Peyer's patch (tissue), 4 donors: ENCODE data around the gene ZNF362. TPM values are rescaled to one million over a fixed set of nuclear protein-coding genes. Genes with fewer than 3 reads are reported as not detected.

Experiments used
- DNase-seq, 3 donors: peaks; one replicate each; pipeline ENCODE4 v3.0.0-alpha.2; 2017 to 2019
- H3K27ac ChIP-seq, 4 donors: fragments of 200-600 bp; sonication (generic); one replicate each; pipeline ENCODE4 v1.5.1; 2016 to 2019
- H3K27me3 ChIP-seq, 2 donors: fragments of 200-600 bp; sonication (generic); one replicate each; pipeline ENCODE4 v1.5.1; 2019
- H3K36me3 ChIP-seq, 3 donors: fragments of 200-600 bp; sonication (generic); one replicate each; pipeline ENCODE4 v1.5.1; 2016 to 2019
- H3K4me1 ChIP-seq, 4 donors: fragments of 200-600 bp; sonication (generic); one replicate each; pipeline ENCODE4 v1.5.1; 2016 to 2019
- H3K4me3 ChIP-seq, 4 donors: fragments of 200-600 bp; sonication (generic); 1 replicate in 3 of 4; 2 replicates in 1 of 4; pipeline ENCODE4 v1.5.1; 2016 to 2019; ENCODE audit warnings: mild to moderate bottlenecking in 1 of 4
- H3K9me3 ChIP-seq, 4 donors: fragments of 200-600 bp; sonication (generic); one replicate each; pipeline ENCODE4 v1.5.1; 2016 to 2019; ENCODE audit warnings: mild to moderate bottlenecking in 1 of 4
- CTCF ChIP-seq, 6 experiments: fragments of 450-650 bp in 4 of 6; fragments of 200-600 bp in 2 of 6; sonication (generic) in 1 of 6; IDR thresholded peaks; one replicate each; pipeline ENCODE4 v1.5.1; 2017 to 2019; ENCODE audit warnings: antibody characterized with exemption in 6 of 6, mild to moderate bottlenecking in 3 of 6, moderate library complexity in 1 of 6
- POLR2A ChIP-seq, 2 donors: fragments of 450-650 bp; IDR thresholded peaks; one replicate each; pipeline ENCODE4 v1.5.1; 2017; ENCODE audit warnings: antibody characterized with exemption in 2 of 2, mild to moderate bottlenecking in 2 of 2, moderate library complexity in 2 of 2
- total RNA-seq, 4 donors: library from RNA; depleted of rRNA; stranded (reverse); fragments of >200 nt; gene quantifications; one replicate each; pipeline ENCODE4 v1.1.0, GENCODE V29; 2016

The ZNF362 gene
- total RNA-seq, 4 donors from 2014 or later: 5.9 to 28.9 (median 8.8) TPM

GRCh38 chr1:33346533-33346926, 90.2 kb downstream of the ZNF362 start:
- Histone ChIP-seq H3K27me3 (no peaks in the 10 kb centered on the region), H3K4me3 (peak overlapping the region in 2 of 4 donors; percentile 98 to 99), H3K9me3 (no peaks in the 10 kb centered on the region), H3K27ac (peak overlapping the region; percentile 84 to 100 (median 94)), H3K4me1 (peaks cover 0 to 68% (median 4%) of the 10 kb centered on the region in 4 donors), H3K36me3 (no peaks in the 10 kb centered on the region)
- DNase-seq: no peak
- TF ChIP-seq CTCF (IDR thresholded peaks at IDR 0.05) (no peak), POLR2A (IDR thresholded peaks at IDR 0.05) (no peak)

DNA sequence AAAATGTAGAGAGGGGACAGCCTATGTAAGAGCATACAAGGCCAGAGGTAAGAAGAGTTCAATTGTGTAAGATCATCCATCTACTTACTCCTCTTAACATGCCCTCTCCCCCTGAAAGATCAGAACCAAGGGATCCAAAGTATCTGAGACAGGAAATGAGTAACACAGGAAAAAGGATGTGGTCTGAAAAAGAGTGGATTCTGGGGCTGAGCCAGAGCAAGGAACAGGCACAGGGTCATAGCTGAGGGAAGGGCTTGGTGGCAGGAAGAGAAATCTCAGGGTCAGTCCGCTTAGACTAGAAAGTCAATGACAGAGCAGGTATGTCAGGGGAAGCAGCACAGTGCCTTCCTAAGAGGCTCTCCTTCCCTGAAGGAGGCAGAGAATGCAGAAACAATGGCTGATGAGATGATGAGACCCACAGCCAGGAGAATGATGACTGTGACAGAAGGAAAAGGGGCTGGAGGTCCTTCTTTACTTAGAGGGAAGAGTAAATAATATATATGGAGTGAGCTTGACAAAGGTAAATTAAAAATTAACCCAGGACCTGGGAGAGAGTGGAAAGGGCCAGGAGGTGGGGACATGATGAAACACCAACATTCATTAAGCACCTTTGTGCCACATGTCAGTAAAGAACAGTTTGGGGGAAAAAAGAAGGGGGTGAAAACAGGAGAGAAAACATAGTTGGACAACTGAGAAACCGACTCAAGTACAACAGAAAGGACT, 90.8 kb downstream of the ZNF362 start:
- Histone ChIP-seq H3K27ac (peak overlapping the region; percentile 84 to 100 (median 94)), H3K4me3 (peak overlapping the region in 2 of 4 donors; percentile 98 to 99), H3K4me1 (peaks cover 0 to 63% (median 2%) of the 10 kb centered on the region in 4 donors), H3K27me3 (no peaks in the 10 kb centered on the region), H3K9me3 (no peaks in the 10 kb centered on the region), H3K36me3 (no peaks in the 10 kb centered on the region)
- peak in 1 of 3 donors; percentile 75 for DNase-seq
- TF ChIP-seq CTCF (IDR thresholded peaks at IDR 0.05): no peak
- TF ChIP-seq POLR2A (IDR thresholded peaks at IDR 0.05): peak; percentile 57 to 76

- peak in 1 of 3 donors; percentile 61 for DNase-seq
- Histone ChIP-seq H3K27ac (peak overlapping the region; percentile 84 to 100 (median 94)), H3K4me3 (peak overlapping the region in 3 of 4 donors; percentile 79 to 99 (median 98)), H3K27me3 (no peaks in the 10 kb centered on the region), H3K36me3 (no peaks in the 10 kb centered on the region), H3K4me1 (peaks cover 0 to 57% (median 2%) of the 10 kb centered on the region in 4 donors), H3K9me3 (no peaks in the 10 kb centered on the region)
- TF ChIP-seq POLR2A (IDR thresholded peaks at IDR 0.05) (no peak), CTCF (IDR thresholded peaks at IDR 0.05) (no peak)
Measured at GRCh38 chr1:33347650-33347992, 91.3 kb downstream of the ZNF362 start.

GRCh38 chr1:33348194-33348593, 91.9 kb downstream of the ZNF362 start:
- Histone ChIP-seq H3K9me3 (no peaks in the 10 kb centered on the region), H3K4me3 (peak overlapping the region; percentile 79 to 99 (median 88)), H3K4me1 (peaks cover 0 to 52% (median 2%) of the 10 kb centered on the region in 4 donors), H3K27me3 (no peaks in the 10 kb centered on the region), H3K27ac (peak overlapping the region; percentile 84 to 100 (median 94)), H3K36me3 (no peaks in the 10 kb centered on the region)
- DNase-seq: no peak
- TF ChIP-seq POLR2A (IDR thresholded peaks at IDR 0.05) (no peak), CTCF (IDR thresholded peaks at IDR 0.05) (no peak)

DNA sequence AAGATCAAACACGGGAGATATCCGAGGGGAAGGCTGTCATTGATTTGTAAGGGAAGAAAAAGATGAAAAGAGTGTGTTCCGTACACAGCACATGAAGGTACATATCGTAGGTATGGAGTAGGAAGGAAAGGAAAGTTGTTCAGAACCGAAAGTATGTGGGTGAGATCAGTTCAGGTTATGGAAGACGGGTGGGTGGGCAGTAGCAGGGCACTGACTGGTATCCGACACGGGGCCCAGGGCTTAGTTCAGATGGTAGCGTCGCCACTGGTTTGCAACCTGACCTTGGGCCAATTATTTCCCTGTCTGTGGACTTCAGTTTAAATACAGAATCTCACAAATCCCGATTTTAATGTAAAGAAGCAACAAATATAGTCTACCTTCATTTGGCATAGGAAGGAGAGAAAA, 92.4 kb downstream of the ZNF362 start:
- Histone ChIP-seq H3K4me1 (peaks cover 0 to 48% (median 2%) of the 10 kb centered on the region in 4 donors), H3K9me3 (no peaks in the 10 kb centered on the region), H3K4me3 (peak overlapping the region; percentile 79 to 99 (median 88)), H3K36me3 (no peaks in the 10 kb centered on the region), H3K27me3 (no peaks in the 10 kb centered on the region), H3K27ac (peak overlapping the region; percentile 84 to 100 (median 94))
- peak in 1 of 3 donors; percentile 30 for DNase-seq
- TF ChIP-seq CTCF (IDR thresholded peaks at IDR 0.05) (no peak), POLR2A (IDR thresholded peaks at IDR 0.05) (no peak)
